NOMO-1 treated with DMSO at 0.1 percent for 48 hours (cell line): ENCODE data around the gene PITPNM1.
A peak's percentile ranks its signal among the peaks of the same experiment; 100 is the strongest.

Experiments used
- DNase-seq: peaks from one replicate; lab custom pipeline; 2025; ENCODE audit not compliant: unreplicated experiment; lab: John Stamatoyannopoulos, UW

The PITPNM1 gene

DNA sequence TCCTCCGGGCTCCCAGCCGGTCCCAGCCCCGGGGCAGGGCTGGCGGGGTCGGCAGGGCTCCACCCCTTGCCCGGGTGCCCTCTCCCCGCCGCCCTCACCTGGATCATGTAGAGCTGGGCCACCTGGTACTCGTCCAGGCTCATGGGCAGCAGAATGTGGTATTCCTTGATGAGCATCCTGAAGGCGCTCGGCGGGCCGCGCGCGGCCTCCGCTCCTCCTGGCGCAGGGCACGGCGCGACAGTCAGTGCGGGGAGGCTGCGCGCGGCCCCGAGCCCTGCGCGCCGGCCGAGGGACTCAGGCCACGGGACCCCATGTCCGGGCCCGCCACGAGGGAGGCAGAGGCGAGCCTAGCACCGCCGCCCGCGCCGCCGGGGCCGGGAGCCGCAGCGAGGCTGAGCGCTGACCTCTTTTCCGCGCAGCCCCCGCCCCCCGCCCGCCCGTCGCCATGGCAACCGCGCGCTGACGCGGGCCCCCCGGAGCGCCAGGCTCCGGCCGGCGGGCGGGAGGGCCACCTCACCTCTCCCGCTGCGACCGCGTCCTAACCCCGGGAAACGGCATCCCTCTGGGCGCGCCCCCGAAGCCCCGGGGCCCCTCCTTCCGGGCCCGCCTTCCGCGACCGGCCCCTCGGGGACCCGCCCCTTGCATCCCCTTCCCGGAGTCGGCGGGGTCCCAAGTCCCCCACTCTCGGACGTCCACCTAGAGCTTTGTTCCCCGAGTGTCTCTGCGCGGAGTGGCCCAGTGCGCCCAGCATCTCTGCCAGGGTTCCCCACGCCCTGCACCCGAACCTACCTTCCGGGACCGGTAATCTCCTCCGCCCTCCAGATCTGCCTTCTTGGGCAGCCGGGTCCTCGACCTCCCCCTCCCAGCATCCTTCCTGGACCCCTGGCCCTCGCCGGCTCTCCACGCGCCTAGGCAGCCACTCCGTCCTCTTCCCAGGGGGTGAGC lies 886 bp downstream of the PITPNM1 start:
- no peak for DNase-seq

DNA sequence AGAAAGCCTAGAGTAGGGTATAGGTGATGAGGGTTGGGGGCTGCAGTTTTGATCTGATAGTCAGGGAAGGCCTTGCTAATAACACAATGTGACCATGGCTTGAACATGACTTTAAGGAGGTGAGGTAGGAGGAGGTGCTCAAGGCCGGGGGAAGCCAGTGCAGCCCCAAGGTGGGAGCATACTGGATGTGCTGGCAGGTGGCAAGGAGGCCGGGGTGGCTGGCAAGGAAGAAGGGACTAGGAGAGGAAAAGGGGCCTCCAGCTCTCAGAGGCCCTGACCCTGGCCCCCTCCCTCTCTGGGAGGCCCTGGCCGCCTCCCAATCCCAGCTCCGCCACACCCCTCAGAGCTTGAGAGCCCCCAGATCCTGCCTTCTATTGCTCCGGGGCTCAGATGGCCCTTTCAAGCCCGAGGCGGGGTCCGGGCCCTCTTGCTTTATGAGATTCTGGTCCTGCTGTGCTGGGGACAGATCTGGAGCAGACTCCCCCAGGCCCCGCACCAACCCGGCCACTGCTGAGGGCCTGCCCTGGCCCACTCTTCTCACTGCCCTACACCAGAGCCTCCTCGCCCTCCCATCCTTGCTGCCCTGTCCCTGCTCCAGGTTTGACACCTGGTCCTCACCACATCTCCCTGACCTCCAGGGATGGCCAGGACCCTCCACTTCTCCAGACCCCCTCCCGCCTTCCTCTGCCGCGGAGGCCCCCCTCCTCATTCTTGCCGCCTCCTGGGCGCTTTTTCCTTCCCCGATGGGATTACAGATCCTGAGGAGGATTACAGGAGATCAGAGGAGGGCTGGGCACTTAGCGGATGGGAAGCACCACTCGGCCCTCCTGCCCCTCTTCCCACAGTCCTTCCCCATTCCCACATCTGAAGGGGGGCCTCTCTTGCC lies 1.8 kb downstream of the PITPNM1 start:
- no peak for DNase-seq

DNA sequence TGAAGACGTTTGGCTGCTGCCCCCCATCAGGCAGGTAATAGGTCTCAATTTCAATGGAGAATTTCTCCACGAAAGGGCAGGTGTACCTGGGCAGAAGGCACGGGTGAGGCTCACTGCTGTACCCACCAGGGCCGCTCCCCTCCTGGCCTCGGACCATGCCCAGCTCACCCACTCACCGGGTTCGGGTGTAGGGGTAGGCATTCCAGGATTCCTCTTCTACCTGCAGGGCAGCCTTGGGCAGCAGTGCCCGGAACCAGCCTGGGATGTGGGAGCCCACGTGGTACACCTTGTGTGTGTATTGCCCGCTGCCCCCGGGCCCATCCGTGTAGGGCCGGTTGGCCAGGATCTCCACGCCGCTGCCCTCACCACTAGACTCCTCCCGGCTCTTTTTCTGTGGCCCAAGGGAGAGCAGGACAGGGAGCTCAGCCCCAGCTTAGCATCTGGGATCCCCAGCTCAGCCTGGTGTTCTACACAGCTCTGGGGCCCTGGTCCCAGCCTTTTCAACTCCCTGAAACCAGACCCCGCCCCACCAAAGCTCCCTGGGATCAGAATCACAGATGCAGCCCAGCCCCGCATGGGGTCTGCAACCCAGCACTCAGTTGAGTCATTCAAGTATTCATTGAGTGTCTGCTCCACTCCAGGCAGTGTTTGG lies 2.7 kb downstream of the PITPNM1 start:
- no peak for DNase-seq

DNA sequence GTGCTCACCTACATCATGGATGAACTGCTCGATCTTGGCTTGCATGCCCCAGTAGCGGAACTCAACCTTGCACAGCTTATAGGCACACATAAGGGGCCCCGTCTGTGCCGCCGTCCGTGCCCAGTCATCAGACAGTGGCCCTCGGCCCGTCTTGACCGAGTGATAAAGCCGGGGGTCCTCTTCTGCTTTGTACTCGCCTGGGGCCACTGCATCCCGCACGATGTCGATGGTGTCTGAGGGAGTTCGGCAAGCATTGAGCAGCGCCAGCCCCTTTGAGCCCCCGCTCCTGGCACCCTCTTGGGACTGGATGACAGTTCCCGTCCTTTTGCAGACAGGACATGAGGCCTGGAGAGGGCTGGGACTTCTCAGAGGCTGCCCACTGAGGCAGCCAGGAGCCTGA lies 3.3 kb downstream of the PITPNM1 start:
- no peak for DNase-seq

DNA sequence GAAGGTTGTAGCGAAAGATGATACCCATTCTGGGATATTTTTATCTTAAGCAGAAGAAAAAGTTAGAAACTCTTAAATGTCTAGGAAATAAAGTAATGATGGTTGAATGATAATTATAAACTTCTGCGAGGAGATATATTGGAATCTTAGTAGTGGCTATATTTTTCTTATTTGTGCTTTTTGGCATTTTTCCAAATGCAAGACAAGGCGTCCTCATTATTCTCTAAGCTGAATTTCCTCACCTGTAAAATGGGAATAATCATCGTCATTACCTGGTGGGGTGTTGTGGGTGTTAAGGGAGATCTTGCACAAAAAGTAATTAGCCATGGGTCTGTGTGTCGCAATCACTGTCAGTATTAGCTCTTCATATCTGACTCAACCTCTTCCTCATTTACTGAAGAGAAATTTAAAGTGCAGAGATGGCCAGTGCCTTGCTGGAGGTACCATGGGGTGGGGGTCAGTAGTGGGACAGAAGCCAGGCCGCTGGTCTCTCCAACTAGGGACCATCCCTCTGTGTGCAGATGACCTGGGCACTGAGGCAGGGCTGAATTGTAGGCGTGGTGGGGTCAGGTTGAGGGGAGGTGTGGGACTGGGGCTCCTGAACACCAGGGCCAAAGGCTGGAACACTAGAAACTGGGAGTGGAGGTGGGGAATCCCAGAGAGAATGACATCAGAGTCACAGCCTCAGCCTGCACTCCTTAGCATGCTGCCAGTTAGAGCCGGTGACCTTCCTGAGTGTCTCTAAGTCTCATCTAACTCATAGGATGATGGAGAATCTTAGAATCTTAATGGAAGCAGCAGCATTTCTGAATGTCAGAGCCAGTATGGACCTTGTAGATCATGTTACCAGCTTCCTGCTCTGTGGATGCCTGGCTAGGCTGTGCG lies 4.1 kb downstream of the PITPNM1 start:
- peak; percentile 85 for DNase-seq

DNA sequence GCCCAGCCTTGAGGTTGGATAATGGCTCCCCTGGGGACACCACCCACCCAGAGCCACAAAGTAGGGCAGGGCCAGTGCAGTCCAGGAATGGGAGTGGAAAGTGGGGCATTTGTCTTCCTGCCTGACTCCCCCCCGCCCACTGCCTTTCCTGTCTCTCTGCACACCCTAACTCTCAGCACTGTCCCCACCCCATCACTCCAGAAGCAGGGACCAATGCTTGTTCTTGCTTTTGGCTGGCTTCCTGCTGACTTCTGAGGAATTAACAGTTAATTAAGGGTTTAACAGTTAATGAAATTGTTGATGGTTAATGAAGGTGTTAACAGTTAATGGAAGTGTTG lies 4.7 kb downstream of the PITPNM1 start:
- DNase-seq = no peak

DNA sequence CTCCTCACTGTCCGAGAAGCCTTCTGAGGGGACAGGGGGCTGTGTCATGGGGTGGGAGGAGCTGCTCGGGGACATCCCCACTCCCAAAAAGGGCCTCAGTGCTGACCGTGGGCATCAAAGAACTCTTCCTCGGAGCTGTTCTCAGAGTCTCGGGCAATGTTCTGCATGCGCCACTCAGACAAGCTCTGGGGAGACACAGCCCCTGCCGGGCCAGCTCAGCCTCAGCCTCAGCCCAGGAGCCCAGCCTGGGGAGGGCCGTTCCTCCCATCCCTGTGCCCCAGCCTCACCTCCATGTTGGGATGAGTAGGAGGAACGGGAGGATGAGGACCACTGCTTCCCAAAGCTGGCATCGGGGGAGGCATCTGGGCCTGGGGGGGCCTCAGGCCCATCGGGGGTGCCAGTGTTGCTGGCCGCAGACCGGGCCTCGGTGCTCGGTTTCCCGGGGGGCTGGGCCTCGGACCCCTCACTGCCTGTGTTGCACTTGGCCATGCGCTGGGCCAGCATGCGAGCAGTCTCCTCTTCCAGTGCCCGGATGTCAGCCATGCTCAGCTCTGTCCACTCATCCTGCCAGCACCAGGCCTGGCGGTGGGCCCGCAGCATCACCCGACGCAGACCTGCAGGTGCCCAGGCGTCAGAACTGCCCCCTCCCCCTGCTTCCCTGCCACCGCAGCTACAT lies 5.2 kb downstream of the PITPNM1 start:
- DNase-seq = no peak

DNA sequence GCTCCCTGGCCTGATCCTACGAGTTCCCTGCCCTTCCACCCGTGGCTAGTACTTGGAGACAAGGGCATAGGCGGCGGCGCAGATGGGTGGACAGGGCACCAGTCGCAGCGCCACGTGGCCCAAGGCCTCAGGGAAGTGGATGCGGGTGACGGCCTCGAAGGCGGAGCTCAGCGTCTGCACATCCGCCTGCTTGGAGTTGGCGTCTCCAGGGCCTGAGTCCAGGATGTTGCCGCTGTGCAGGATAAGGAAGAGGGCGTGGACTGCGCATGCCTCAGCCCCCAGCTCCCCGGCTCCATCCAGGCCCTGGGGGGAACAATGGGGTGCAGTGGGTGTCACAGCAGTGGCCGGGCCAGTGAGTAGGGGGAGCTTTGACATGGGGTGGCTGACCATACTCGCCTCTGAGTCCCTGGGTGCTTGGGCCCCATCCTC lies 6.6 kb downstream of the PITPNM1 start:
- DNase-seq = no peak

DNA sequence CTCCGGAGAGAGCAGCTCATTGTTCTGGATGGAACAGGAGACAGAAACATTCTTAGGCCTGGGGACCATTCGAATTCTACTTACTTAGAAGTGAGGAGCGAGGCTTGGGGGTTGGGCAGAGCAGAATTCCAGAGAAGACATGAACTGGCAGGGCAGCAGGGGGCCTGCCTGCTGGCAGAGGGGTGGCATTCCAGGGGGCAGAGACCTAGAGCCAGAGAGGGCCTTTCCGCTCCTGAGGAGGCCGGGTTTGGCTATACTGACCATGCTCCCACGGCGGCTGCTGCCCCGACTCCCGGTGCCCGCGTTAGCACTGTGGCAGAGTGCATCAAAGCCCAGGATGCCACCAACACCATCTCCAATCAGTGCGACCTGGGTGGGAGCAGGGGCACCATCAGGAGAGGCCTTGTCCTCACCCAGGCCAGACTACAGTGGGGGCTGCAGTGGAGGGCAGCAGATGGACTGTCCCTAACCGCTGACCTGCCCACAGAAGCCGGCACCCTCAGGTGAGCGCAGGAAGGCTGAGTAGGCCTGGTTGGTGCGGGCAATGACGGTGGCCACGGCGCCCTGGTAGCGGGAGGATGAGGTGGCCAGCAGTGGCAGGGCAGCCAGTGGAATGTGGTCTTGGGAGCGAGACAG lies 7.4 kb downstream of the PITPNM1 start:
- no peak for DNase-seq

DNA sequence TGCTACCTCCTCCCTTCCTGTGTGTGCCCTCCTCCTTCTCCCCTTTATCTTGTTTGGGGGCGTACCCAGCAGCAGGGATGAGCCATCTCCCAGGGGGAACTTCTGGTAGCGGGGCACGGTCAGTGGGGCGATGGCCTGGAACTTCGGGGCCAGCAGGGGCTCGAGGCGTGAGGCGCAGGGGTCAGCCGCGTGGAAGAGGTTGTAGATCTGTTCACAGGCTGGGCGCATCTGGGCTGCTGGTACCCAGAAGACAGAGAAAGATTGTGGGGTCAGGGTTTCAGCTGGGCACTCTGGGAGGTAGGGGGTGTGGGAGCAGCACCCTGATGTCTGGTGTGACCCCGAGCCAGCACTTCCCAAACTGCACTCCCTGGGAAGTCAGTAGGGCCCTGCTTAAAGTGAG lies 9.1 kb downstream of the PITPNM1 start:
- no peak for DNase-seq

DNA sequence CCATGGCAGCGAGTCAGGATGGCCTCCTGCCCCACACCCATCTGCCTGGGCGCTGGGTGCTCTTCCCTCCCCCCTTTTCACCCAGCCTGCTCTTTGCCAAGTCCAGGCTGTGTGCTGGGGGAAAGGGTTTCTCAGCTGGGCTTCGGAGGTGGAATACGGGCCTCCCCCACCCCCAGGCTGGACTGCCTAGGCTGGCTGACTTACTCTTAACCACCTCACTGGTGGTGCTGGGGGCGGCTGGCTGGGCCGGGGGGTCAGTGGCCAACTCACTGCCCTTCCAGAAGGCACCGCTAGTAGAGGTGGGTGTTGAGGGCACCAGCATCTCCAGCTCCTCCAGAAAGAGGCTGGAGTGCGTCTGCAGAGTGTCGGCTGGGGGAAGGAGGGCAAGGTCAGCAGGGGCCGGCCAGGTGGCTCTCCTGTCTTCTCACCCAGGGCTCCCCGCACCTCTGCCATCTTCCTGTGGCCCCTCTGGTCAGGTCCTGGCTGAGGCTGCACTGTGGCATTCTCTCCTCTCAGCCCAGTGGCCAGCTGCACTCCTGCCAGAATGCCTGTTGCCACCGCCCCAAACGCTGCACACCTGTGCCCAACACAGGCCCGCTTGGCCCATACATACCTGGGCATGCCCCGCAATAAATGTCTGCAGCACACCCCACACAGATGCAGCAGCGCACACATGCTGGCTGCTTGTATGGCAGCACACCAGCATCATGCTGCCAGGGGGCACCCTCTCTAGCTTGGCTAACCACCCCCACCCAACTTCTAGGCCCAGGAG lies 9.7 kb downstream of the PITPNM1 start:
- DNase-seq = no peak

DNA sequence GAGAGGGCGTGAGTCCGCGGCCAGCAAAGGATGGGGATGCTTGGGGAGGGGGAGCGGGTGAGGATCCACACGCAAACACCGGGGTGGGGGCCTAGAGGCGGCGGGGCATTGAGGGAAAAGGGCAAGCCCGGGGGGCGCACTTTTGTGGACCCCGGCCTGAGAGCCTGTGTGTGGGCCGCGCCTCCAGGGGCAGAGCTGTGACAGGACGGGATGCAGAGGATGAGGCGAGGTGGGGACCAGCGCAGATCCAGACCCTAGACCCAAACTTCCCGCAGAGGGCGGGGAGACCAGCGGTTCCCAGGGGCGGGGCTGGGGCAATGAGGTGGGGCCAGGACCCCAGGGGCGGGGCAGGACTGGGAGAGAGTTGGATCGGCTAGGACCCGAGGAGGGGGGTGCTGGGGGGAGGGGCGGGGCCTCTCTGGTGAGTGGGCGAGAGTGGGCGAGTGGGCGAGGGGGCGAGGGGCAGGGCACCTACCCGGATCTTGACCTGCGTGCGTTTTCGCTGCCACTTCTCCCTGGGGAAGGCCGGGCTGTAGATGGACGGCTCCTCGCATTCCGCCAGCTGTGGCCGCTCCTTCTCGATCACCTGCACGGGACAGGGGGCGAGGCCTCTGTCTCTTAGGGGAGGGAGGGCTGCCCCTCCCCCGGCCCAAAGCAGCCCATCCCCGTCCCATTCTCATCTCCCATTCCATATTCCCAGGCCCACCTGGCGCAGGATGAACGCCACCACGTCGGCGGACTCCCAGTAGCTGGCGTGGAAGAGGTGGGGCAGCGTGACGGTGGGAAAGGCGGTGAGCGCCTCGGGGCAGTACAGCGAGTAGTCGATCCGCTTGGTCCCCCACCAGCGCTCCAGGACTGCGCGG lies 10.6 kb downstream of the PITPNM1 start:
- DNase-seq = no peak

DNA sequence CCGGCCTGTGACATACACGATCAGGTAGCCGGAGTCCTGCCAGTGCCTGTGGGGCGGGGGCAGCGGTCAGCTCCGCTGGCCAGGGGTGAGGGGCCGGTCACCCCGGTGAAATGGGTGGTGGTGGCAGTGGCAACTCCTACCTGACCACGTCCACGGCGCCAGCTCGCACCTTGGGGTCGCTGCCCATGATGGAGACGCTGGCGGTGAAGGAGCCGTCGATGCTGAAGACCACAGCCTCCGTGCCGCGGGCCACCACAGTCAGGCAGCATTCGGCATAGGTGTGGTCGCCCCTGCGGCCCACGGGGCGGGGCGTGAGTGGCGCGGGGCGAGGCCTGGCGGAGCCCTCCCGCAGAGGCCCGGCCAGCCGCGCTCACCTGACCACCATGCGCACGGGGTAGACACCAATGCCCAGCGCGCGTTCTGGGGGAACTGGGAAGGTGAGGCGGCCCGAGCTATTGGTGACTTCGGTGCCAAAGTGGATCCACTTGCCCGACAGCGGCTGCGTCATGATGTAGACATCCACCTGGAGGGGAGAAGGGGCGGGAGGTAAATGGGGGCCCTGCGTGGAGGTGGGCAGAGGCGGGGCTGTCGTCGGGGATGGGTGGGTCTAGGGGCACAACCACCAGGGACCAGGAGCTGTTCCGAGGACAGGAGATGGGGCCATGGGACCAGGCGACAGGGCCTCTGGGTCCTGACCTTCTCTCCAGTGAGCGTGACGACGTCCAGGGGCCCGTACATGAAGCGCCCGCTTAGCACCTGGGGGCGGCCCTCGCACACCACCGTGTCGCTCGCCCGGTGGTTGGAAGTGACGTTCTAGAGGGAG lies 11.4 kb downstream of the PITPNM1 start:
- DNase-seq = no peak

DNA sequence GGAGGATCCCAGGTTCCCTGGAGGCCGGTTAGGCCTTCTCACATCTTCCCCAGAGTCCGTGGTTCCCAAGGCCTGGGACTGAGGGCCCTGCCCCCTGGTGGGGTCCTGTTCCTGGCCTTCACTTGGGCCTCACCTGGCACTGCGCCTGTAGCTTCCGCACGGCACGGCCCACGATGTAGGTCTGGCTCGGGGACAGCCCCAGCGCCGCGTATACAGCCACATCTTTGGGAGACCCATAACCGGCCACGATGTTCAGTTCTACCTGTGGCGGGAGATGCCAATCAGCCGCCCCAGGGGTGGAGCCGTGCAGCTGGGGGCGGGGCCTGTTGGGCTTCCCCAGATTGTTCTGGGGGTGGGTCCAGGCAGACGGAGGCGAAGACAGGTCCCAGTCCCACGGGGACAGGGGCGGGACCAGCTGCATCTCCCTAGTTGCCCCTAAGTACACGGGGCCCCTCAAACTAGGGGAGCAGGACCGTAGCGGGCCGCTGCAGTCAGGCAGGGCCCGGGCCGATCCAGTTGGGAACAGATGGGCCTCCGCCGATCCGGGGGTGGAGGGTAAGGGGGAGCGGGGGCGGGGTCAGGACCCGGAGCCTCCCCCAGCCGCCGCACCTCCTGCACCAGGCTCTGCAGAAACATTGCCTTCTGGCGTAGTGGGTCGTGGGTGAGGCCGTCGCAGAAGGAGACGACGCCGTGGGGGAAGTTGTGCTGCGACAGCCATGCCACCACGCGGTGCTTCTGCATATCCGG lies 12.2 kb downstream of the PITPNM1 start:
- DNase-seq = no peak

DNA sequence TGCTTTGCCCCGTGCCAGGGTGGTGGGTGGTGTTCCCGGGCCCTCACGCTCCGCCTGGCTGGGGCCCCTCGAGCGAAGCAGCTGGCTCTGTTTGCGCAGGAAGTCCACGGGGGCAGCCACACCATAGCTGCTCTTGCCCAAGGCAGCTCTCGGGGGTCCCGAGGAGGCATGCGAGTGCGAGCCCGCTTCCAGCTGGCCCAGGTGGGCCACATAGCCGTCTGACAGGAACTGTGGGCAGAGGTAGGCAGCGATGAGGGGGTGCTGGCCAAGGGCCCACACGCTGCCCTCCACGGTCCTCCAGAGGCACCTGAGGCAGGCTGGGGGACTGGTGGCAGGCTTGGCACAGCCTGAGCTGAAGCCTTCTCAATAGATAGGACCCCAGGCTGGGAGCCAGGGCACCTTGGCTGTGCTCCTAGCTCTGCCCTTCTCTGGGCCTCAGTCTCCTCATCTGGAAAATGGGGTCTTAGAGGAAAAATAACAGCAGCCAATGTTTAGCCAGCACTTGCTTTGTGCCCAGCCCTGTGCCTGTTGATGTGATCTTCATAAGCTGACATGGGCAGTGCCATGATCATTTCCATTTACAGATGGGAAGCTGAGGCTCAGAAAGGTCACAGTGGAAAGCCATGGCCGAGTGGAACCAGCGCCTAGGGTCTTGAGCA lies 13.0 kb downstream of the PITPNM1 start:
- DNase-seq = no peak
